ENCODE measurements around the gene DNAJC22.

DNA sequence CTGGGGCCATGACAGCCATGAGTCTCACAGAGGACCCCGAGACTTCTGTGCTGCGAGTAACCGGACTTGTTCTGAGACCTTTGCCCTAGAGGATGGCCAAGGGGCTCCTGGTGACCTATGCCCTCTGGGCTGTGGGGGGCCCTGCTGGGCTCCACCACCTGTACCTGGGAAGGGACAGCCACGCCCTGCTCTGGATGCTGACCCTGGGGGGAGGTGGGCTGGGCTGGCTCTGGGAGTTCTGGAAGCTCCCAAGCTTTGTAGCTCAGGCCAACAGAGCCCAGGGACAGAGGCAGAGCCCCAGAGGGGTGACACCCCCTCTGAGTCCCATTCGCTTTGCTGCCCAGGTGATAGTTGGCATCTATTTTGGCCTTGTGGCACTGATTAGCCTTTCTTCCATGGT lies 2.1 kb downstream of the DNAJC22 start:
- TF ChIP-seq EZH2 (IDR thresholded peaks at IDR 0.05) (no peak), POLR2AphosphoS5 (IDR thresholded peaks at IDR 0.05; ENCODE audit: borderline replicate concordance, low read depth, low read length) (no peak), FOXP2 (optimal IDR thresholded peaks at IDR 0.05; ENCODE audit: control extremely low read depth, extremely low read length, insufficient read depth) (no peak)

All from SK-N-MC (cell line).